Mesenchymal stem cell (in vitro differentiated cells and primary cell): ENCODE results near the gene DHX34.
A peak's percentile ranks its signal among the peaks of the same experiment; 100 is the strongest.

Experiments used
- DNase-seq: peaks from one replicate; pipeline ENCODE4 v3.0.0-alpha.2; 2013
- H2AFZ ChIP-seq: one replicate; pipeline ENCODE4 v1.6.1; 2013; ENCODE audit warnings: low read depth, mild to moderate bottlenecking, control low read depth, inconsistent platforms, low read length, moderate library complexity
- H2AK5ac ChIP-seq: 2 replicates; pipeline ENCODE4 v1.6.1; 2013; ENCODE audit warnings: low read length, moderate library complexity, mild to moderate bottlenecking, inconsistent platforms; ENCODE audit not compliant: severe bottlenecking
- H2BK120ac ChIP-seq: one replicate; pipeline ENCODE4 v1.6.1; 2013; ENCODE audit warnings: low read depth, mild to moderate bottlenecking, inconsistent platforms, low read length, moderate library complexity
- H2BK12ac ChIP-seq, 2 experiments: one replicate each; pipeline ENCODE4 v1.6.1; 2013; ENCODE audit warnings: inconsistent platforms in 2 of 2, low read length in 2 of 2, mild to moderate bottlenecking in 2 of 2, moderate library complexity in 2 of 2, control low read depth in 1 of 2
- H2BK15ac ChIP-seq: one replicate; pipeline ENCODE4 v1.6.1; 2013; ENCODE audit warnings: mild to moderate bottlenecking, low read depth, inconsistent platforms; ENCODE audit not compliant: poor library complexity, severe bottlenecking
- H2BK5ac ChIP-seq: 2 replicates; pipeline ENCODE4 v1.6.1; 2013; ENCODE audit warnings: low read depth, mild to moderate bottlenecking, low read length, control low read depth, inconsistent platforms; ENCODE audit not compliant: poor library complexity, severe bottlenecking
- H3K14ac ChIP-seq, 2 experiments: one replicate each; pipeline ENCODE4 v1.6.1; 2013; ENCODE audit warnings: inconsistent platforms in 2 of 2, low read length in 2 of 2, control low read depth in 1 of 2, mild to moderate bottlenecking in 1 of 2, moderate library complexity in 1 of 2
- H3K18ac ChIP-seq, 2 experiments: one replicate each; pipeline ENCODE4 v1.6.1; 2013; ENCODE audit warnings: inconsistent platforms in 2 of 2, low read length in 2 of 2, control low read depth in 1 of 2, low read depth in 1 of 2, mild to moderate bottlenecking in 1 of 2
- H3K23ac ChIP-seq, 2 experiments: one replicate each; pipeline ENCODE4 v1.6.1; 2013; ENCODE audit warnings: inconsistent platforms in 2 of 2, low read length in 2 of 2, mild to moderate bottlenecking in 2 of 2, moderate library complexity in 2 of 2, control low read depth in 1 of 2
- H3K27ac ChIP-seq: 2 replicates; pipeline ENCODE4 v1.5.1; 2013; ENCODE audit warnings: mild to moderate bottlenecking, moderate library complexity, low read length, control low read depth, inconsistent platforms; ENCODE audit not compliant: poor library complexity, severe bottlenecking
- H3K27me3 ChIP-seq, 2 experiments: 2 replicates each; pipeline versions ENCODE4 v1.6.1 to v1.7.0; 2013; ENCODE audit warnings: low read length in 2 of 2, mild to moderate bottlenecking in 2 of 2, moderate library complexity in 2 of 2, control low read depth in 1 of 2, inconsistent platforms in 1 of 2; ENCODE audit not compliant: control insufficient read depth in 1 of 2, insufficient read depth in 1 of 2
- H3K36me3 ChIP-seq, 2 experiments: 2 replicates each; pipeline versions ENCODE4 v1.6.1 to v1.7.0; 2013; ENCODE audit warnings: low read length in 2 of 2, control low read depth in 1 of 2, inconsistent platforms in 1 of 2, low read depth in 1 of 2, mild to moderate bottlenecking in 1 of 2; ENCODE audit not compliant: insufficient read depth in 2 of 2, control insufficient read depth in 1 of 2
- H3K4ac ChIP-seq, 2 experiments: one replicate each; pipeline ENCODE4 v1.6.1; 2013; ENCODE audit warnings: inconsistent platforms in 2 of 2, low read length in 2 of 2, mild to moderate bottlenecking in 2 of 2, moderate library complexity in 2 of 2, control low read depth in 1 of 2, low read depth in 1 of 2
- H3K4me1 ChIP-seq: 2 replicates; pipeline ENCODE4 v1.6.1; 2013; ENCODE audit warnings: low read depth, low read length, control low read depth; ENCODE audit not compliant: control insufficient read depth, insufficient read depth
- H3K4me2 ChIP-seq: 2 replicates; pipeline ENCODE4 v1.6.1; 2013; ENCODE audit warnings: low read length, mild to moderate bottlenecking, inconsistent platforms; ENCODE audit not compliant: poor library complexity, severe bottlenecking
- H3K4me3 ChIP-seq, 2 experiments: 2 replicates each; pipeline versions ENCODE4 v1.5.1 to v1.7.0; 2013; ENCODE audit warnings: low read length in 2 of 2, mild to moderate bottlenecking in 2 of 2, control low read depth in 1 of 2, low read depth in 1 of 2; ENCODE audit not compliant: insufficient read depth in 1 of 2
- H3K79me1 ChIP-seq: replicated peaks from 2 replicates; pipeline ENCODE4 v1.6.1; 2013; ENCODE audit warnings: mild to moderate bottlenecking, control low read depth, low read length, inconsistent platforms; ENCODE audit not compliant: poor library complexity, severe bottlenecking
- H3K9ac ChIP-seq: 2 replicates; pipeline ENCODE4 v1.7.0; 2013; ENCODE audit warnings: mild to moderate bottlenecking, low read length, moderate library complexity
- H3K9me3 ChIP-seq: 2 replicates; pipeline ENCODE4 v1.7.0; 2013; ENCODE audit warnings: mild to moderate bottlenecking, low read length; ENCODE audit not compliant: control insufficient read depth
- H4K8ac ChIP-seq: one replicate; pipeline ENCODE4 v1.6.1; 2013; ENCODE audit warnings: inconsistent platforms, mild to moderate bottlenecking, low read length, moderate library complexity
- H4K91ac ChIP-seq: one replicate; pipeline ENCODE4 v1.6.1; 2013; ENCODE audit warnings: mild to moderate bottlenecking, low read length, inconsistent platforms
- WGBS: methylation state at CpG from one replicate; pipeline ENCODE4 v1.1.7; 2013; ENCODE audit warnings: mixed read lengths; 5-methylcytosine and 5-hydroxymethylcytosine counted together

DHX34 gene

GRCh38 chr19:47406711-47407416 is 57.7 kb downstream of the DHX34 start:
- H3K4me2 ChIP-seq, result no peak overlapping the region
- no peak overlapping the region for H2BK120ac ChIP-seq
- no peak overlapping the region for H4K8ac ChIP-seq
- no peaks in the 10 kb centered on the region for H3K9me3 ChIP-seq
- H3K27ac ChIP-seq, result no peak overlapping the region
- 31% methylated on average over 42 of the region's 47 CpGs for WGBS
- H3K36me3 ChIP-seq, result peaks cover 0 to 4% of the 10 kb centered on the region in 2 experiments
- no peak overlapping the region for H3K14ac ChIP-seq
- H4K91ac ChIP-seq, result no peak overlapping the region
- no peak overlapping the region for H3K23ac ChIP-seq
- no peak overlapping the region for H3K9ac ChIP-seq
- H2BK12ac ChIP-seq, result no peak overlapping the region
- H3K4me1 ChIP-seq, result peaks cover 2% of the 10 kb centered on the region
- no peak overlapping the region for H2AFZ ChIP-seq
- H3K4ac ChIP-seq, result no peak overlapping the region
- H3K18ac ChIP-seq, result no peak overlapping the region
- no peak overlapping the region for H2BK5ac ChIP-seq
- no peak overlapping the region for H2BK15ac ChIP-seq
- peaks cover 13 to 40% of the 10 kb centered on the region in 2 experiments for H3K27me3 ChIP-seq
- no peak for DNase-seq
- no peaks in the 10 kb centered on the region for H3K79me1 ChIP-seq
- no peak overlapping the region for H2AK5ac ChIP-seq
- H3K4me3 ChIP-seq, result no peak overlapping the region

DNA sequence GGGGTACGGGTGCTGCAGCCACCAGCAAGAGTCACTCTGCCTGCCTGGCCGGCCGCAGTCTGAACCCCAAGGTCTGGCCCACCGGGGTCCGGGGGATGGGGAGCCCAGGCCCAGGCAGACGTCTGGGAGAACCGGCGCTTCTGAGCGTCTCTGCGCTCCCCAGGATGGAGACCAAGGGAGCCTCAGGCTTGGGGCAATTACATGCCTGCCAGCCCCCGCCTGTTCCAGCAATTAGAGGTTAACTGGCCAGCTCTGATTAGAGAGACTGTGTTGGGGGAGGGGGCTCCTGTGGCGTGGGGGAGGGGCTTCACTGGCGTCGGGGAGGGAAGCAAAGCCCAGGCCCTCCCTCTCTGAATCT is 58.3 kb downstream of the DHX34 start:
- H2BK12ac ChIP-seq, result no peak overlapping the region
- H3K4me2 ChIP-seq, result no peak overlapping the region
- H3K14ac ChIP-seq, result no peak overlapping the region
- no peak overlapping the region for H3K4me3 ChIP-seq
- H3K4ac ChIP-seq, result no peak overlapping the region
- no peak overlapping the region for H4K91ac ChIP-seq
- no peak overlapping the region for H3K23ac ChIP-seq
- no peaks in the 10 kb centered on the region for H3K79me1 ChIP-seq
- DNase-seq, result no peak
- H3K27ac ChIP-seq, result no peak overlapping the region
- no peak overlapping the region for H2AFZ ChIP-seq
- H2BK5ac ChIP-seq, result no peak overlapping the region
- H3K36me3 ChIP-seq, result peaks cover 0 to 4% of the 10 kb centered on the region in 2 experiments
- H3K4me1 ChIP-seq, result peaks cover 2% of the 10 kb centered on the region
- no peak overlapping the region for H2BK15ac ChIP-seq
- 36% methylated on average over 11 of the region's 14 CpGs for WGBS
- no peaks in the 10 kb centered on the region for H3K9me3 ChIP-seq
- H3K9ac ChIP-seq, result no peak overlapping the region
- H4K8ac ChIP-seq, result no peak overlapping the region
- peaks cover 12 to 45% of the 10 kb centered on the region in 2 experiments for H3K27me3 ChIP-seq
- H3K18ac ChIP-seq, result no peak overlapping the region
- H2AK5ac ChIP-seq, result no peak overlapping the region
- no peak overlapping the region for H2BK120ac ChIP-seq

GRCh38 chr19:47408156-47408938 is 59.2 kb downstream of the DHX34 start:
- Histone ChIP-seq H3K79me1 (no peaks in the 10 kb centered on the region), H3K4me2 (no peak overlapping the region), H4K91ac (no peak overlapping the region), H3K9ac (no peak overlapping the region), H2BK12ac (no peak overlapping the region), H3K4ac (no peak overlapping the region), H4K8ac (no peak overlapping the region), H3K4me1 (peaks cover 2% of the 10 kb centered on the region), H2BK5ac (no peak overlapping the region), H3K18ac (no peak overlapping the region), H2AK5ac (no peak overlapping the region), H3K23ac (no peak overlapping the region), H3K27me3 (peaks cover 7 to 44% of the 10 kb centered on the region in 2 experiments), H3K27ac (no peak overlapping the region), H3K9me3 (no peaks in the 10 kb centered on the region), H3K14ac (no peak overlapping the region), H3K36me3 (peaks cover 0 to 4% of the 10 kb centered on the region in 2 experiments), H2BK15ac (no peak overlapping the region), H2BK120ac (no peak overlapping the region), H2AFZ (no peak overlapping the region), H3K4me3 (no peak overlapping the region)
- no peak for DNase-seq
- WGBS, result 94% methylated on average over 14 of the region's 14 CpGs

GRCh38 chr19:47411101-47411500 is 62.0 kb downstream of the DHX34 start:
- 94% methylated on average over 3 of the region's 8 CpGs for WGBS
- Histone ChIP-seq H3K18ac (no peak overlapping the region), H2AK5ac (no peak overlapping the region)

More at GRCh38 chr19:47411101-47411500, 62.0 kb downstream of the DHX34 start:
- Histone ChIP-seq H2BK5ac (no peak overlapping the region), H3K9me3 (no peaks in the 10 kb centered on the region), H4K8ac (no peak overlapping the region), H3K79me1 (no peaks in the 10 kb centered on the region), H3K23ac (no peak overlapping the region), H3K27me3 (peaks cover 7 to 33% of the 10 kb centered on the region in 2 experiments), H3K4me2 (no peak overlapping the region), H2BK12ac (no peak overlapping the region), H4K91ac (no peak overlapping the region), H3K4ac (no peak overlapping the region), H3K36me3 (peaks cover 9 to 11% of the 10 kb centered on the region in 2 experiments), H2BK120ac (no peak overlapping the region), H3K9ac (no peak overlapping the region), H3K4me1 (peaks cover 2% of the 10 kb centered on the region), H3K14ac (no peak overlapping the region), H3K27ac (no peak overlapping the region), H3K4me3 (no peak overlapping the region), H2BK15ac (no peak overlapping the region), H2AFZ (no peak overlapping the region)
- peak; percentile 67 for DNase-seq
